ENCODE data around the gene ORMDL2. TPM values are rescaled to one million over a fixed set of nuclear protein-coding genes. Genes with fewer than 3 reads are reported as not detected.
"Not testable (repeated sequence)": the region's sequence is repeated elsewhere in the genome, so short reads cannot be mapped to it uniquely, and the experiment has no call there.

Gene ORMDL2
- total RNA-seq, 1 donor from 2014 or later = 23.0 TPM

DNA sequence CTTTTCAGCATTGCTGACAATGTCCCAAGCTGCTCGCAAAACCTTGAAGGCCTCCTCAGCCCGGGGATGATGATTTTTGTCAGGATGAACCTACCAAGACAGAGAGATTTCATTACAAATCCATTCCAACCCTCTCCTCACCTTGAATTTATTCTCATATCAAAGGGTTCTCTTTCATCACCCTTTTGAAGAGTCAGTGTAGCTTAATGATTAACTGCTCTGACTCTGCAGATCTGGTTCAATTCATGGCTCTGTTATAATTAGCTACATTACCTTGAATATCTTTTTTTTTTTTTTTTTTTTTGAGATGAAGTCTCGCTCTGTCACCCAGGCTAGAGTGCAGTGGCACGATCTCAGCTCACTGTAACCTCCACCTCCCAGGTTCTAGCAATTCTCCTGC is 5.6 kb downstream of the ORMDL2 start:
- intact Hi-C loops (cut with DNase I) = no loop called here
- no peak for DNase-seq (ENCODE audit: low spot score)

DNA sequence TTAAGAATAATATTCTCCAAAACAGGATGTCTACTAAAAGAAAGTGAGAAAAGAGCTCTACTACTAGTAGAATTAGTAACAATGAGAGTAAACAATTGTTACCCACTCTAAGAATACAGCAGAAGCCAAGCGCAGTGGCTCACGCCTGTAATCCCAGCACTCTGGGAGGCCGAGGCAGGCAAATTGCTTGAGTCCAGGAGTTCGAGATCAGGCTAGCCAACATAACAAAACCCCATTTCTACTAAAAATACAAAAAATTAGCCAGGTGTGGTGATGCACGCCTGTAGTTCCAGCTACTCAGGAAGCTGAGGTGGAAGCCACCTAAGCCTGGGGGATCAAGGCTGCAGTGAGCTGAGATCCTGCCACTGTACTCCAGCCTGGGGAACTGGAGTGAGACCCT is 6.9 kb downstream of the ORMDL2 start:
- intact Hi-C loops (cut with DNase I) = no loop called here

DNA sequence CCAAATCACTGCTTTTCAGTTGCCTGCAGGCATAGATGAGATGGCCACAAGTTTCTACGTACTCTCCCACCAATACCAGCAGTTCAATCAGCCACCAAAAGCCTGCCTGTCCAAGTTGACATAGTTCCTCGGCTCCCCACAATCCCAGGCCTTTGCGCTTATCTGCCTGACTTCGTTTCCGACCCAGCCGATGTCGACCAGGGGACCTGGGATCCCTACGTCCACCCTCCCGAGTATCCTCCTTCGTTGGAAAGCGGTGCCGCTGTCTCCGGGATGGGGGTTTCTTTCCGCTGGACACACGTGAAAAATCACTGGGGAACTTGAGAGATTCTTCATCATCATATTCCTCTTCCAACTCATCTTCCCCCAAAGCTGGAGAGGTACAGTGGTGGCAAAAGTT is 10.0 kb downstream of the ORMDL2 start:
- no peak for DNase-seq (ENCODE audit: low spot score)
- intact Hi-C loops (cut with DNase I) = loop anchor here (2.0 kb wide), 1 partner anchor 99 kb away; the partner anchor contains the start of gene PYM1

More for the DNA sequence above, 6.9 kb downstream of the ORMDL2 start:
- no peak for DNase-seq (ENCODE audit: low spot score)

DNA sequence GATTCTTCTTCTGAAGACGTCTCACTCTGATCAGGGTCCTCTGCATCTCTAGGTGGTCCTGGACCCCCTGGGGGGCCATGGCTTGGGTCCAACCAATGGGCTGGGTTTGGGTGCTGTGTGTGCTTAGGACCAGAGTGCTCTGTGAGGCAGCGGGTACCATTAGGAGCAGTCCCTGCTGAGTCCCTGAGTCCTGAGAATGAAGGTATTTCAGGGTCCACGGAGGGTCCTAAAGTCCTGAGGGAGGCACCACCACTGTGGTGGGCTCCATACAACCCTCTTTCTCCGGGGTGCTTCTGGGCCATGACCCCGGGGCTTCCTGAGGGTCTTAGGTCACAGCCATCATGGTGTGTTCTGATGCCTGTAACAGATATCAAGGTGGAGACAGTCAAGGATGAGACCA is 10.5 kb downstream of the ORMDL2 start:
- no peak for DNase-seq (ENCODE audit: low spot score)
- intact Hi-C loops (cut with DNase I) = loop anchor here (2.0 kb wide), 1 partner anchor 98 kb away; the partner anchor contains the start of gene PYM1

DNA sequence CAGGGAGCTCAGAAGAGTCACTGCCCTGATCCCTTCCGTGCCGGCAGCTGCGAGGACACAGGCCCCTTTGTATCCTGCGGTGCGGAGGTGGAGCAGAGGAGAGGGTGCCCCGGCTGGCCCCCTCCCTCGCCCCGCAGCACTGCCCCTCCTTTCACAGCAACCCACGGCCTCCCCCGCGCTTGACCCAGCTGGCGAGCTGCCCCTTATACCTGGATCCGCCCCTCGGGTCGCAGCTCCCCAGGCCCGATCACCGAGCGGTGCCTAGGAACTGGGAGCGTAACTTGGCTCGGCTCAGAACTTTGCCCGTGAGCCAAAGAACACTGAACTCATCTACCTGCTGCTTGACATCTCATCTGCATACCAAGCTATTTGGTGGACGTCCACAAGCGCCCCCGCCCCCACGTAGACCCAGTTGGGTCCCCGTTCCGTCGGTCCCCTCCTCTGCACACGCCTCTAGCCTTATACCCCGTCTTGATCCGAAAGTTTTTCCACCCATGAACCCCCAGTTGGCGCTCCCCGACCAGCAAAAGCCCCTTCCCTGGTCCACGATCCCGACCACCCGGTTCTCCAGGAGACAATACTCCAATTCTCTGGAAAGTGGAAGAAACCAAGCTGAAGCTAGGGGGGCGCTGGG is 12.2 kb downstream of the ORMDL2 start:
- no peak for DNase-seq (ENCODE audit: low spot score)
- intact Hi-C loops (cut with DNase I) = loop anchor here (1.0 to 2.0 kb wide), 2 partner anchors 13 to 97 kb away; partner anchors contain the start of genes PYM1 and SARNP

DNA sequence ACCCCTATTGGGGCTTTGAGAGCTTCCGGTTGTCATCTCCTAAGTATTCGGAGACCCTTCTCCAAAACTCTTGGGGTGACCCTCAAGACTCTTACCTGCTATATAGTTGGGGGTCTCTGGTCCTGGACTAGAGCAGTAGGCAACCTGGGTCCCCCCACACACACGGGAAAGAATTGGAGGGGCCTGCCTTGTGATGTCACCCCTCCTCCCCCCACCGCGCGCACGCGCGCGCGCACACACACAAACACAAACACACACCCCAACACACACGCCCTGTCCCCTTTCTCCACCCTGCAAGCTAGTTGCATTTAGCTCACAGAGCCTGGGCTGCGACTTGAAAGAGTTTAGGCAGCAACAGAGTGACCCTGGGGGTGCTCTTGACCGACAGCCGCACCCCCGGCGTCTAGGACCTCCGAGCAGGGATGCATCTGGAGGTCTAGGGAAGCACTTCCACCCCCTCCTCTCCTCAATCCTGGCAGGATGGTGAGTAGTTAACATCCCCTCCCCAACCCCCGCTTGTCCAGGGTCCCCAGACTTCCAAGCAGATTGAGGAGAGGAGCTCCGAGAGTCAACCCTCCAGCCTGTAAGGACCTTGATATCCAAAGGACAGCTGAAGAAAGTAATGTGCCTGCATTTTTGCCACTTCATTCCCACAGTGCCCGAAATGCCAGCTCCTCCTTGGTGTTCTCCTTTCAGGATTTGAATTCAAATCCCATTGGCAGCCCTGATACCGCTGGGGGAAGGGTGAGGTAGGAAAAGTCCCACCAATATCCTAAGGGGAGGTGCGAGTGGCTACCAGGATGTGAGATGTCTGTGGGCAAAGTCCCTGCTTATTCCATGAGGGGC is 13.0 kb downstream of the ORMDL2 start:
- intact Hi-C loops (cut with DNase I) = loop anchor here (1.0 kb wide), 1 partner anchor 14 kb away; the partner anchor contains the start of gene SARNP
- DNase-seq (ENCODE audit: low spot score) = peak; percentile 87

DNA sequence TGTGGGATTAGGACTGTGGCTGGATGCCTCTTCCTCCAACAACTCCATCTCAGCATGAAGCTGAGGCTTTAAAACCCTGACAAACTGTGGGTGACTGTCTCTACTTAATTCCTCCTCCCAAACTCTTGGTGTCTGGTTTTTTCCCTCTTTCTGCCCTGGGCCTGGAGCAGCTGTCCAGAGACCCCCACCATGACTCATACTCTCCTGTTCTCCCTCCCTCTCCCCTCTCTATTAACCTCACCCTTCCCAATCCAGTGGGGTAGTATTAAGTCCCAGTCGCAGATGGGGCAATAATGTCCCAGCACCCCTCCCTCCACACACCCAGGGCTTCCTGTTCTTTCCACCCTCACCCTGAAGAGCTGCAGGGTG is 13.6 kb downstream of the ORMDL2 start:
- intact Hi-C loops (cut with DNase I) = no loop called here

DNA sequence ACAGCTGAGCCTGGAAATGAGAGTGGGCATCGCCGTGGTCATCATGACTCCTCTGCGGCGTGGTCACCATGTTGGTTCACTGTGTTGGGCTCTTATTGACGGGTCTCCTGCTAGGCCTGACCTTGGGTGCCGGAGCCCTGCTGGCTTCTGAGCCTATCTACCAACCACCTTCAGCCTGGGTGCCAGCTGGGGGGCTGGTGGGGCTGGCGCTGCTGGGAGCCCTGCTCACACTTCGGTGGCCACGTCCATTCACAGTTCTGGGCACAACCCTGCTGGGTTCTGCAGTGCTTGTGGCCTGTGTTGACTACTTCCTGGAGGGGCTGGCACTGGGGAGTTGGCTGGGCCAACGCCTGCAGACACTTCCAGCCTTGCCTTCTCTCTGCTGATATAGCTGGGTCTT is 15.2 kb downstream of the ORMDL2 start:
- no peak for DNase-seq (ENCODE audit: low spot score)
- intact Hi-C loops (cut with DNase I) = no loop called here

More for the DNA sequence above, 13.6 kb downstream of the ORMDL2 start:
- DNase-seq (ENCODE audit: low spot score) = no peak

DNA sequence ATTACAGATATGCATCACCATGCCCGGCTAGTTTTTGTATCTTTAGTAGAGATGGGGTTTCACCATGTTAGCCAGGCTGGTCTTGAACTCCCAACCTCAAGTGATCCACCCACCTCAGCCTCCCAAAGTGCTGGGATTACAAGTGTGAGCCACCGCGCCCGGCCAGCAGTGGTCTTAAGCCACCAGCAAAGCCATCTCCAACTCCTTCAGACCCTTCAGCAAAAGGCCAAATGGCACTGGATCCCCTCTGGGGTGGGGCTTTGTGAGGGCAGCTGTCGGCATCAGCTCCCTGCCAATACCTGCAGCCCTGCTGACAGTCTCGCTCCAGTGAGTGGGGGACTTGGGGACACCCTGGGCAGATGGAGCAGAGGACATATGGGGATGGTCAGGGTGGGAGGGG is 16.6 kb downstream of the ORMDL2 start:
- intact Hi-C loops (cut with DNase I); DNase-seq (ENCODE audit: low spot score): not testable (repeated sequence)

DNA sequence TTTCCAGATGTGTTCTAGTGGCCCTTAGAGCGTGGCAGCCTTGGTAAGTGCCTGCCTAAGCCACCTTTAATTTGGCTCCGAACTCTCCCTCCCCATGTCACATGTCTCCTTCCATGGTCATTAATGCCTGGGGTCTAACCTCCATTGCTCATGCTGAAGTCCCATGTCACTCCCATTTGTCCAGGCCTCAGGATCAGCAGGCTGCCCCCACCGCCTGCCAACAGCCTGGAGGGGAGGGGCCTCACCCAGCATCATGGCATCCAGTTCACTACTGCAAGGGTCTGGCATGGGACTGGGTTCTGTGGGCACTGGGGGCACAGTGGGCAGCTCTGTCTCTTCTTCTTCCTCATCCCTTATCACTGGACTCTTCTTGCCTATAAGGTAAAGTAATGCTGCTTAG is 20.5 kb downstream of the ORMDL2 start:
- peak; percentile 54 for DNase-seq (ENCODE audit: low spot score)
- intact Hi-C loops (cut with DNase I) = no loop called here

DNA sequence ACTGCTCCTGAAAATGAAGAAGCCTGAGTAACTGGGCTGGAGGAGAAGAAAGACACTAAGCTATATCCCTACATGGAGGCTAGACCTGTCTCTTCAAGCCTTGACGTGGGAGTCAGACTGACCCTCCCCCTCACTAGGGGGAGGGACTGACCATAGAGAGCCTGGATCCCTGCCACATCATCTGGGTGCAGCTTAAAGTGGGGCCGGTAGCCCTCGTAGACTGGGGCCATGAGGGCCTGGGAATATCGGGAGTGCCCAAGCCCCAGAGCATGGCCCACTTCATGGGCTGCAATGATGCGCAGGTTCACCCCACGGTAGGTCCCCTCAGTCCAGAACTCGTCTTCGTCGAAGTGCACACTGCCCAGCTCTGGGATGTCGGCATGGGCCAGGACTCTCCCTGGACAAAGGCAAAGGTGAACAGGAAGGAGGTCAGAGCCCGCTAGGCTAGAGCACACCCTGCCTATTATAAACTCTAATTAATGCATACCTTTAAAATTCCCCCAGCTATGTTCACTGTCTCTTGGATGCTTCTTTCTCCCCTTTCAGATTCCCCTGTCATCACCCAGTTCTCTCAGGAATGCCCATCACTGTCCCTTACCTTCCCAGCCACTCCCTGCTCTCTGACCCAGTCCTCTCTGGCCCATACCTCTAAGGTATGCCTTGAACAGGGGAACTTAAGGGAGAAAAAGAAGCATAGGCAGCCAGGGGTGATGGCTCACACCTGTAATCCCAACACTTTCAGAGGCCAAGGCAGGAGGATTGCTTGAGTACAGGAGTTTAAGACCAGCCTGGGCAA is 21.7 kb downstream of the ORMDL2 start:
- intact Hi-C loops (cut with DNase I) = no loop called here
- peak; percentile 22 for DNase-seq (ENCODE audit: low spot score)

DNA sequence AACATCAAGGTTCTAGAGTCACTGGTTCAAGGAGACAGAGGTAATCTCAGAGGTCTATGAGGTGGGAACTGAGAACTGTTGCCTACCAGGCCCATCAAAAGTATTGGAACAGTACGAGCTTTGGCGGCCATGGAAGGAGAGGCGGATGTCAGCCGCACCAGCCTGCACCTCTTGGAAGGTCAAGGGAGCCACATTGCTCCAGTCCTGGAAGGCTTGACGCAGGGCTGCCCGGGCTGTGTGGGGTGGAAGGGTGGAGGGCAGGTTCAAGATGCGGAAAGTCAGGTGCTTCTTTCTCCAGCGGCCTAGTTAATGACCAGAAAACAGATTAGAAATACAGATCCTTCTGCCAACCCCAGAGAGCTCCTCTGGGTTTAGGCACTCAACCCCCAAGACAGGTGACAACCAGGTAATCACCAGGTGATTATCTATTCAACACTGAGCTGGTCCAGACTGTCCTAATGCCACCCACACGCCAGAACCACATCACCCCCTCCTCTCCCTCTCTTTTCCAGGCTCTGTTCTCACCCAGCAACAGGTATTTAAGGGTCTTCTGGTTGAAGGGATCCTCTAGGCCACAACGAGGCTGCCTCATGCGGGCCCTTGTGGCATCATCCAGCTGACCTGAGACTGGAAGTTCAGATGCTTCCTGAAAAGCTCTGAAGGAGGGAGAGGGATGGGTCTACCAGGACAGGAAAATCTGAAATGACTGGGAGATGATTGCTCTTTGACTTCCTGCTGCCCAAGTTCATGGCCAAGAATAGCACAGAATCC is 22.9 kb downstream of the ORMDL2 start:
- no peak for DNase-seq (ENCODE audit: low spot score)
- intact Hi-C loops (cut with DNase I) = no loop called here

DNA sequence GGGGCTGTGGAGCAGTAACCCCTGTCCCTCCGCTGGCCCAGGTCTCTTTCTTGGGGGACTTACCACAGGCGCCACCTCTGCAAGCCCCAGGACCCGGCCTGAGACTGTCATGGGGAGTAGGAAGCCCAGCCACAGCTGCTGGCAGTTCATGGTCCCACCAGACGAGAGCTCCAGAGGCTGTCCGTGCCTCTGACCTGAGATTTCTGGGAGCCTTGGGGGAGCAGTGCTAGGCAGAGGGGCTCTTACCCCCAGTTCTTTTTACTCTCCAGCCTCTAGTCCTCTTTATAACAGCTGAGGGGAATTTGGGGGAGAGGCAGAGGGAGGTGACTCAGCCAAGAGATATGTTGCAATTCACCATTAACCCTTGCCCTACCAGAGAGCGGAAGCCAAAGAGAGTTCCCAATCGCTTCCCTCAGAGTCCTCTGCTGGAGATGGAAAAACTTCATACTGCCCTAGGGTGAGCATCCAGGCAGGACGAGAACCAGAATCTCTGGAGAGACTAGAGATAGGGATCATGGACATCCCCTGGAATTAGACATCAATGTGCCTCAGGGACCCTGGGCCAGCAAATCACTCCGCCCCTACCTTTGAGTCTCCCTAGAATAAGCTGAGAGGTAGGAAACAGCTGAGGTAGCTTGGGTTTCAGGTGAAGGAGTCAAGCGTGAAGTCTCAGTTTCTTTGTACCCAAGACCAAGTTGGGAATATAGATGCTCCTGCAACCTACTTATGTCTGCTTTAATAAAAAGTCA is 25.0 kb downstream of the ORMDL2 start, which contains the start of gene MMP19:
Gene MMP19, minus strand, starts transcription at position 256 of the 749 bp plus-strand sequence. Its CDS starts 106 bp downstream, at position 150.
- intact Hi-C loops (cut with DNase I) = no loop called here
- DNase-seq (ENCODE audit: low spot score) = no peak

DNA sequence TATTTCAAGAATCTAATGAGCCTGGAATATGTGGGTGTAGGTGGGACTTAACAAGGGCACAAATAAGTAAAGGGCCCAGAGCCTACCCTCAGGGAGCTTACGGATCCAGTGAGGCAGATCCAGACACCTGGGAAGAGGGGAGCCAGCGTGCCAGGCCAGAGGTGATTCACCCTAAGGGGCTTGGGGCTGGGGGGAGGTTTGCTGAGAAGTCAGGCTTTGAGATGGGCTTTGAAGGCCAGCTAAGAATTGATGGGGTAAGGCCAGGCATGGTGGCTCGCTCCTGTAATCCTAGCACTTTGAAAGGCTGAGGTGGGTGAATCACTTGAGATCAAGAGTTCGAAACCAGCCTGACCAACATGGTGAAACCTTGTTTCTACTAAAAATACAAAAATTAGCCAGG is 25.6 kb downstream of the ORMDL2 start:
- intact Hi-C loops (cut with DNase I) = no loop called here

DNA sequence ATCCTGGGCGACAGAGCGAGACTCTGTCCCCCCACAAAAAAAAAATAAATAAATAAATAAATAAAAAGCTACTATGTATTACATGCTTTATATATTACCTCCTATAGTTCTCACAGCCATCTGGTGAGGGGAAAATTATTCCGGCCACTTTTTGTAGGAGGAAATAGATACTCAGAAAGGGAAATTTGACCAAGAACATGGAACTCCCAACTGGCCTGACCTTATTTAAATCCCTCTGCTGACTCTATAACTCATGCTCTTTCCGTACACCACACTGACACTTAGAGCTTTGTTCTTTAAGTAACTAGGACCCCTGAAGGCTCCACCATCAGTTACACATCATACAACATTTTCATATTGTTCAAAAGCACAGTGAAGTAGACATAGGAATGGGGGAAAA is 27.1 kb downstream of the ORMDL2 start:
- no peak for DNase-seq (ENCODE audit: low spot score)
- intact Hi-C loops (cut with DNase I) = no loop called here

More for the DNA sequence above, 25.6 kb downstream of the ORMDL2 start:
- DNase-seq (ENCODE audit: low spot score) = no peak

DNA sequence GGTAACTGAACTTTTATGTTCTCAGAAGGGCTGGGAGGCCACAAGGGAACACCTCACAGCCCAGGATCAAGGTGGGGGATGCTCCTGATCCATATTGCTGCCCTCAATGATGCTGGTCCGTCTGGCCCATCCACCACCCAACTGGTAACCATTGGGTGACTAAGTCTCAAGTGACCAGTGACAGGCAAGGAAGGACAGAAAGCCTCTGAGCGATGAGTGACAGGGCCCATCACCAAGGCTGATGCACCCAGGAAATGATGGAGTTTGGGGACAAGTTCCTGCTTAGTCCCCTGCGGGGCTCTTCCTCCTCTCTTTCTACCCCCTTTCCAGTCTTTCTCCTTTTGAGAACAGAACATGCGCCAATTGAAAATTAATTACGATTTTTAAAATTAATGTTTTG is 27.5 kb downstream of the ORMDL2 start:
- intact Hi-C loops (cut with DNase I) = no loop called here
- DNase-seq (ENCODE audit: low spot score) = no peak

DNA sequence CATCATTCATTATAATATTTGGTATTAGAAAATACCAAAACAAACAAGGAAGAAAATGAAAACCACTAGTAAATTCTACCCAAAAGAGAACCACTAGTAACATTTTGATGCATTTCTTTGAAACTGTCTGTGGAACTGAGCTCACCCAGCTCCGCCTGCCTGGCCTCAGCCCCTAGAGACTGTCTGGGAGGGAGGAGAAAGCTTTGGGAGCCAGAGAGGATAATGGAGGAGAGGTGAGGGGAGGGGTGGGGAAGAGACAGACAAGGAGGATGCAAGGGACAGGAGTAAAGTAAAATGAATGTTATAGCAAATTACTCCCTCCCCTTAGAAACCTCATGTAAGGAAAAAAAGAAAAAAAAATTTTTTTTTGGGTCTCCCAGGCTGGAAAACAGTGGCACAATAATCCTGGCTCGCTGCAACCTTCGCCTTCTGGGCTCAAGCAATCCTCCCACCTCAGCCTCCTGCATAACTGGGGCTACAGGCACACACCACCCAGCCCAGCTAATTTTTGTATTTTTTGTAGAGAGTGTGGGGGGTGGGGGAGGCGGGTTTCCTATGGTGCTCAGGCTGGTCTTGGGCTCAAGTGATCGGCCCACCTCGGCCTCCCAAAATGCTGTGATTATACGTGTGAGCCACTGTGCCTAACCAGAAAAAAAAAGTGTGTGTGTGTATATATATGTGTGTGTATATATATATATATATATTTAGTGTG is 28.1 kb downstream of the ORMDL2 start:
- DNase-seq (ENCODE audit: low spot score) = no peak
- intact Hi-C loops (cut with DNase I) = no loop called here

DNA sequence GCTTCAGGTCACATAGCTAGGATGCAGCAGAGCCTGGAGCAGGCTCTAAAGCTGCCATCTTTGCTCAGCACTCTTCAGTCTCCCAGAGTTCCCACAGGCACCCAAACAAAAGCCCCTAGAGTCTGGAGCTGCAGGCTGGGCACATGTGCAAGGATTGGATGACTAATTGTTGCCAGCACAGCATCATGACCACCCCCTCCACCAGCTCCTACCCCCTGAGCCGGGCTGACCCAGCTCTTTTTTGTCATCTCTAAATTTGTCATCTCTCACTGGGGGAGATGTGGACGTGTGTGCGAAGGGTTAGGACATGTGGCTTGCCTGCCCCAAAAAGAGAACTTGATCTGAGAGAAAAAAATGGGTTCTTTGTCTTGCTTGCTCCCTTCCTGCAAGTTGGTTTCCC is 29.2 kb downstream of the ORMDL2 start:
- intact Hi-C loops (cut with DNase I) = no loop called here
- DNase-seq (ENCODE audit: low spot score) = no peak

All from cardiac septum (tissue), 1 donor.